Head of caudate nucleus (tissue), 42 donors: Measurements from ENCODE around the gene DPF1.
A peak's percentile ranks its signal among the peaks of the same experiment; 100 is the strongest.

ENCODE experiments used
- DNase-seq, 42 donors: peaks; one replicate each; pipeline versions ENCODE4 v3.0.0 to v3.0.0-alpha.2; 2020 to 2021; ENCODE audit warnings: mixed read lengths in 7 of 42
- intact Hi-C: fragments of 100-400 bp; cut with DNase I; formaldehyde crosslinking; loops from one replicate; pipeline ENCODE4 v1.15.0; 2022

DPF1 gene

GRCh38 chr19:38206928-38207327 is 17.1 kb downstream of the DPF1 start:
- intact Hi-C loops, result no loop called here
- no peak for DNase-seq

GRCh38 chr19:38206006-38206745 is 17.8 kb downstream of the DPF1 start:
- intact Hi-C loops, result no loop called here
- no peak for DNase-seq

- DNase-seq, result no peak
- intact Hi-C loops, result no loop called here
Measured at GRCh38 chr19:38204728-38205127, 19.3 kb downstream of the DPF1 start.

- DNase-seq, result no peak
- intact Hi-C loops, result no loop called here
Measured at GRCh38 chr19:38204096-38204495, 19.9 kb downstream of the DPF1 start.

- intact Hi-C loops, result no loop called here
Measured at GRCh38 chr19:38203197-38203596, 20.8 kb downstream of the DPF1 start.

GRCh38 chr19:38202504-38202903 is 21.5 kb downstream of the DPF1 start:
- DNase-seq, result peak in 25 of 42 donors; percentile 16 to 81 (median 53)

More at GRCh38 chr19:38203197-38203596, 20.8 kb downstream of the DPF1 start:
- peak in 1 of 42 donors; percentile 58 for DNase-seq

GRCh38 chr19:38201731-38202130 is 22.3 kb downstream of the DPF1 start:
- intact Hi-C loops, result no loop called here
- DNase-seq, result no peak

More at GRCh38 chr19:38202504-38202903, 21.5 kb downstream of the DPF1 start:
- intact Hi-C loops, result no loop called here

- DNase-seq, result peak in 35 of 42 donors; percentile 34 to 85 (median 58)
- intact Hi-C loops, result no loop called here
Measured at GRCh38 chr19:38199340-38199739, 24.7 kb downstream of the DPF1 start.

GRCh38 chr19:38197937-38198704 is 25.9 kb downstream of the DPF1 start:
- no peak for DNase-seq
- intact Hi-C loops, result no loop called here

GRCh38 chr19:38196948-38197656 is 26.9 kb downstream of the DPF1 start:
- DNase-seq, result no peak
- intact Hi-C loops, result no loop called here

- intact Hi-C loops, result no loop called here
Measured at GRCh38 chr19:38196245-38196837, 27.7 kb downstream of the DPF1 start.

GRCh38 chr19:38195237-38195636 is 28.8 kb downstream of the DPF1 start:
- no peak for DNase-seq
- intact Hi-C loops, result no loop called here

More at GRCh38 chr19:38196245-38196837, 27.7 kb downstream of the DPF1 start:
- no peak for DNase-seq

GRCh38 chr19:38194061-38194701 is 29.8 kb downstream of the DPF1 start:
- intact Hi-C loops, result no loop called here
- no peak for DNase-seq

- intact Hi-C loops, result no loop called here
- no peak for DNase-seq
Measured at GRCh38 chr19:38193445-38193844, 30.6 kb downstream of the DPF1 start.

- DNase-seq, result no peak
- intact Hi-C loops, result no loop called here
Measured at GRCh38 chr19:38191747-38192146, 32.3 kb downstream of the DPF1 start.

- intact Hi-C loops, result no loop called here
- DNase-seq, result peak in 5 of 42 donors; percentile 28 to 71 (median 57)
Measured at GRCh38 chr19:38190793-38191192, 33.2 kb downstream of the DPF1 start.

GRCh38 chr19:38190061-38190460 is 34.0 kb downstream of the DPF1 start:
- intact Hi-C loops, result no loop called here
- DNase-seq, result no peak

GRCh38 chr19:38185562-38185961 is 38.5 kb downstream of the DPF1 start:
- intact Hi-C loops, result no loop called here
- DNase-seq, result no peak

GRCh38 chr19:38184815-38185214 is 39.2 kb downstream of the DPF1 start:
- intact Hi-C loops, result no loop called here
- no peak for DNase-seq
